Smooth muscle cell of the brain vasculature (primary cell): ENCODE results near the gene CDH6.

ENCODE experiments used
- DNase-seq: peaks from one replicate; pipeline ENCODE4 v3.0.0-alpha.2; 2012; ENCODE audit warnings: low read depth, low spot score

Gene CDH6

DNA sequence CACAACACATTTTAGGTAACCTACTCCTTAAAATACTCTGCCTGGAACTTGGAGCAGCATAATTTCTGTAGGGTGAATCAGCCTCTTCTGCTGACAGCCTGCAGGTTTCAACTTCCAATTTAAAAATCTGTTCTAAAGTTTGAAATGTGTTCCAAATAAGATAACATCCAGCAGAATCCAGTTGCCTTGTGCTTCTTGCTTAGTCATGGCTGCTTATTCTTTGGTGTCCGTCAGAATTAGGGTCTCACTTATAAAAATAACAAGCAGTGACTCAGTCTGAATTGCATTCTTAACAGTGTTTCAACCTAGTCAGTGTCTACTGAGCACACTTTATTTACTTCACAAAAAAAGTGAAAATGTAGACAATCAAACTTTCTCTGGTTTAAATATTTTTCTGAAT lies 3.7 kb downstream of the CDH6 start:
- DNase-seq: no peak

DNA sequence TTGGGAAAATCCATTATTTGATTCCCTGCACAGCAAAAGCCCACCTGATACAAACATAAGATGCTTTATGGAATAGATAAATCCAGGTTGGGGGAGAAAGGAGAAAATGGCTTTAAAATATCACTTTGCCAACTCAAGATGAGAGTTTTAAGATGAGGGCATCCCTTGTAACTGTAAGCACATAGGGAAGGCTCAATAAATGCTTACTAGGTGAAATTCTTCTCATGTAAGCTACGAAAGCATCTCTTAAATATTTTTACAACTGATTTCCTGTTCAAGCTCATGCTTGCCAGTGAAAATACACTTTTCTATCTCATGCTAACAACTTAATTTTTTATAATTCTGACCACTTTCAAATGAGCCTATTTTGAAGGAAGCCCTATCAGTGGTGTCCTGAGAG lies 11.5 kb downstream of the CDH6 start:
- no peak for DNase-seq

DNA sequence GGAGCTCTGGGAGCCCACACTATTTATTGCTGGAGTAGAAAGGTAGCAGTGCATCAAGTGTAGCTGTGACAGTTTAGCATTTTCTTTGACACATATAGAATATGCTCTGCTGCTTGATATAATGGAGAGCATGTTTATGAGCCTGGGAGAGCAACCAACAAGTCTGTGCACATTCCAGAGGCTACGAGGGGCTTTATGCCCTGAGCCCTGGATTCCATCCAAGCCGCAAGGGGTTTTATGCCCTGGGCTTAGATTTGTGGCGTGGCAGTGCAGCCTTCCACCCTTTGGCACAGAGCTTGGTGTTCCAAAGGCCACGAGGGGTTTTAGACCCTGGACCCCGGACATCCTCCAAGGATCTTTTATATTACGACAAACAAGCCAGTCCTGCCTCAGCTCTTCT lies 14.6 kb downstream of the CDH6 start:
- no peak for DNase-seq

DNA sequence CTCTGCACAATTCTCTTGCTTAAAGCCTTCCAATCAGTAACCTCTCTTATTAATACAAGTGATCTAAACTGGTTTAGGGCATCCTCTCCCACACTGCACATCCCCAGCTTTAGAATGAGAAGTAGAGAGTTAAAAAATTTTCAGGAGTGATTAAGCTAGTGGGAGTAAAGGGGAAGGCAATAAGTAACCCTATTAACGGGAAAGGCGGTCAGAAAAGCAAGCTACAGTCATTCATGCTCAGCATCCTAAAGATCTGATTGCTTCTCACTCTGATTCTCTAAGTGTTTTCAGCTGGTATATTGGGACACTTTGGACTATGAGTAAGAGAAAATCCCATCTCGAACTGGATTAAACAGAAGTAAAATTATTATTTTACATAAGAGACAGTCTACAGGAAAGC lies 15.8 kb downstream of the CDH6 start:
- DNase-seq: no peak

DNA sequence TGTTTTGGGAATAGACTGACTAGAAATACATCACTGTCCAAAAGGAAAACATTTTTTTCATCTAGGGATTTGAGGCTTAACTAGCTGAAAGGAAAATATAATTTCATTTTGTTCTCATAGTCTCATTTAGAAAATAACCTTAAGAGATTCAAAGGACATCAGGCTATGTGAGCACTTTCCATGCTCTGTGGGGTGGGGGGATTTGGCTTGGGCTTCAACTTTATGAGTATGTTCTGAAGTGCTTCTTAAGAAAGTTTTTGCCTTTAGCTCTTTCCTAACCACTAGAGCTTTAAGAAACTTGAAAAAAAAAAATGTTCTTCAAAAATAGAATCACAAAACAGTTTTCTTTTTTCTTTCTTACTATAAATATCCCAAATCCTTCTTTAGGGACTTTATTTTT lies 17.6 kb downstream of the CDH6 start:
- DNase-seq: no peak

DNA sequence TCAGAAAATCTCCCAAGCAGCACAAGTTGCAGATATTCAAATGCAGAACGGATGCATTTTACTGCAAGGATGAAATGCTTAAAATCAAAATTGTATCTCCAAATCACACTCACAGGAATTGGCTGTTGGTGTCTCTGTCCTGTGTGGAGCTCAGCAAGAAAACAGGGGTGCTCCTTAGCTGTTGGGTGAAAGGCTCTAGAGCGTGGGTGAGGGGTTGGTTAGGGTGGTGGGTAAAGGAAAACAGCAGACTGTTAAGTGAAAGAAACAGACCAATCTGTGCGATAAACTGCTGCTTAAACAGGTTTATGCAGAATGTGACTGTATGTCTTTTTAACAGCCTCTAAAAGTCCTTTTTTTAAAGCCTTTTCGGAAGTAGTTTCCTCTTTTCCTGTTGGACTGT lies 19.8 kb downstream of the CDH6 start:
- DNase-seq: no peak

DNA sequence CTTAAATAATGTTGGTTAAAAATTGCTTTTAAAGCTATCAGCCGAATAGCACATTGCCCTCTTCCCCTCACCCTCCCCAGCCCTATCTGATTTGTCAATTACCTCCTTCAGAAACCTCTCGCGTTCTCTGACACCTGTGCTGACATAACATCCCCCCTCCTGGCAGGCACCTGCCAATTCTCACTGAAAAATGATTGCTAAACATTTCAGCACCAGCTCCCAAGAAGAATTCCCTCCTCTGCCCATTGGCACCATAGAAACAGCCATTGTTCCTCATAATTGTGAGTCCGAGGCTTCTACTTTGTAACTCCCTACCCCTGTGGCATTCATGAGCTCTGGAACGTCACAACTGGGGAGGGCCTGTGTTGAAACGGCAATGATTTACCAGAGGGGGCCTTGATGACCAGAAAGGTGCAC lies 20.2 kb downstream of the CDH6 start:
- DNase-seq: no peak

DNA sequence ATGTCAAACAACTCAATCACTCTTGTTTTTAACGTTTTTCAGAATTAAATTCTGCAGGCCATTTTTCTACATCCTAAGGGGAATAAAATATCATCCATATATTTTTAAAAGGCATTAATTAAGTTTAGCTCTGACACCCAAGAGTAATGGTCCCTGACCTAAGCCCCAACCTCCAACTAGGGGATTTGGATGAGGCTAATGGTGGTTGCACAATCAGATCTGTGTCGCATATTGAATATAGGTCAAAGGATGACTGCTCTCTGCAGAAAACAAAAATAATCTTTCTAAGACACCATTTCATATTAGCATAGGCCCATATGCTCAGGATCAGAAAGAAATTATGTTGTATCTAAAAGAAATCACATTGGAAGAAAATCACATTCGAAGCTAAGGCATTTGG lies 20.7 kb downstream of the CDH6 start:
- no peak for DNase-seq

DNA sequence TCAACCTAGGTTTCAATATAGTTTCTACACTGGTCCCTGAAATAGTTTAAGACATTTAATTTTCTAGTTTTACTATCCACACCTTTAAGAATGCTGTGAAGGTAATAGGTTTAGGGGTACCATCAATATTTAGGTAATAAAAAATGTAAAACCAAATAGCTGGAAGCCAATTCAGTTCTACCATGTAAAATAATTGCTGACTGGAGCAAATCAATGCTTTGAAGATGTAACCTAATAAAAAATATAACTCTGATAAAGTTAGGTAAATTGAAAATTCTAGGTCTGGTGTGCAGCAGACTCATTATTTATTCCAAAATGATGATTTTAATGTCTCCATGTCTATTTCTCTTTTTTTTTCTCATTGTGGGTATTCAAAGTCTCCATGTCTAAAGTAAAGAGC lies 21.8 kb downstream of the CDH6 start:
- no peak for DNase-seq

DNA sequence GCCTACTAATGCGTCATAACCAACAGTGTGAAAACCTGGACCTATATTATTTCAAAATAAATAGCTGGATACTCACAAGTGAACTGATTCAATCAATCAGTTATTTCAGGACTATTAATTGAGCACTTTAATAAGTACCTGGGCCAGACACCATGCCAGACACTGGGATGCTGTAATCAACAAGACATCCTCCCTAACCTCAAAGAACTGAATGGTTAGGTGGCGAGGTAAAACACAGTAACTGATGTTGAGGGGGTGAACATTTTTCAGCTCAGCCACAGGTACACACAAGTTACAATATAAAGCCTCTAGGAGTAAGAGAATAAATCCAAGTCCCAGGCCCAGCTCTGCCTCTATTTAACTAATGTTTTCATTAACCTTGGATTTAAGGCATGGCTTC lies 24.0 kb downstream of the CDH6 start:
- no peak for DNase-seq

DNA sequence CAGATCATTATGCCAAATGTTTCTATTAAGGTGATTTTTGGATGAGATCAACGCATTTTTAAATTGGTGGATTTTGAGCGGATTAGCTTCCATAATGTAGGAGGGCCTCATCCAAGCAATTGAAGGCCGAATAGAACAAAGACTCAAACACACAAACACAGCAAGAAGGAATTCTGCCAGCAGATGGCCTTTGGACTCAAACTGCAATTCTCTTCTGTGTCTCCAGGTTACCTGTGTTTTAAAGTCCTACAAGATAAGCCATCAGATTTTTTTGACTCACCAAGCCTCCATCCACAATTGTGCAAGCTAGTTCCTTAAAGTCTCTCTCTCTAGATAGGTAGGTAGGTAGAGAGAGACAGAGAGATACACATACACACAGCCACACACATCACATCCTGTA lies 25.5 kb downstream of the CDH6 start:
- DNase-seq: no peak

DNA sequence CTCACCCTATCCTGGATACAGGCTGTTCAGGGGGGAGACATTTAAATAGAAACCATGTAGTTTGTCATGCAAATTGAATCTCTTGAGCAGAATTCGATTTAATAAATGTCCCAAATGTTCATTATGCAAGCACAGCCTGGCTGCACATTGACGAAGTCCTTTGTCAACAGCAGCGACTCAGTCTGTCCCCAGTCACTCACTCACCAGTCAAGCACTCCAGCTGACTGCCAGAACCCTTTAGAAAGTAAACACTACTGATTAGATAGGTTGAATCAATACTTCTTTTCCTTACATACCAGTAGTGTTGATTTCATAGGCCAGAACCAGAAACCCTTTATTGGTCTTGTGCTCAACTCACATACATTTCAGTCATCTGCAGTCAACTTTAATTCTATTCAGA lies 27.5 kb downstream of the CDH6 start:
- DNase-seq: no peak

DNA sequence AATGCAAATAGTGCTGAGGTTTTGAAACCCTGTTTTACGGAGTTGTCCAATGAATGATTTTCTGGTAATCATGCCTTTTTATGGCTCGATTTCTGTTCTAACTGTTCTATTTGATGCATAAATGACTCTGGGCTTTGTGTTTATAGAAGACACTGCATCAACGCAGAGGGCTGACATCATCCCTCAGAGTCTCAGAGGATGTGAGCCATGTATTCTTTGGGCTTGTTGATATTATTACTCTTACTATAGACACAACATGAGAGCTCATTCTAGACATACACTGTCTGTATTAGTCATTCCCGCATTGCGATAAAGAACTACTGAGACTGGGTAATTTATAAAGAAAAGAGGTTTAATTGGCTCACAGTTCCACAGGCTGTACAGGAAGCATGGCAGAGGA lies 31.6 kb downstream of the CDH6 start:
- DNase-seq: peak; percentile 21

DNA sequence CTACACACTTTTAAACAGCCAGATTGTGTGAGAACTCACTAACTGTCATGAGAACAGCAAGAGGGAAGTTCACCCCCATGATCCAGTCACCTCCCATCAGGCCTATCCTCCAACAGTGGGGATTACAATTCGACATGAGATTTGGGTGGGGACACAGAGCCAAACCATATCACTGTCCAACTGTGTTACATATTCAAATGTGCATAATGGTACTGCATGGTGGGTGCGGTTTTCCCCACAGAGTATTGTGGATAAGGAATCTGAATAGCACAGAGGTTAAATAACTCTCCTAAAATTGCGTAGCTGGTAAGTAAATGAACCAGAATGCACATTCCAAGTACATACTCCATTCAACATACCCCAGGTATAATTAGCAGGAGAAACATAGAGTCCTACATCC lies 32.1 kb downstream of the CDH6 start:
- DNase-seq: no peak

DNA sequence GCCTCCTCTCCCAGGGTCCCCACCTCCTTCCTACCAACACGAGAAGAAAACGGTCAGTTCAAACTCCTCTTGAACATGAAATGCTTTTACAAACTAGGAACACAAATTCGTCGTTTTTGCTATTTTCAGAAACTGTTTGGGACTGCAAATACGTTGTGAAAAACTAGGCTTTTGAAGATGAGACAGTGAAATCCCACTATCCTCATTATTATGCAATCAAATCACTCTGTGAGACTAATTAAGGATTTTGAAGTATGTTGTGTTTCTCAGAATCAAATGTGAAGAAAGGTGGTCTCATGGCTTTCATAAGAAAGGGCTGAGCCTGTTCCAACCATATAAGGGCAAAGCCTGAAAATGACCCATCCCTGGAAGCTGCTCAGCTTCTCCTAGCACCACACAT lies 33.2 kb downstream of the CDH6 start:
- DNase-seq: no peak

DNA sequence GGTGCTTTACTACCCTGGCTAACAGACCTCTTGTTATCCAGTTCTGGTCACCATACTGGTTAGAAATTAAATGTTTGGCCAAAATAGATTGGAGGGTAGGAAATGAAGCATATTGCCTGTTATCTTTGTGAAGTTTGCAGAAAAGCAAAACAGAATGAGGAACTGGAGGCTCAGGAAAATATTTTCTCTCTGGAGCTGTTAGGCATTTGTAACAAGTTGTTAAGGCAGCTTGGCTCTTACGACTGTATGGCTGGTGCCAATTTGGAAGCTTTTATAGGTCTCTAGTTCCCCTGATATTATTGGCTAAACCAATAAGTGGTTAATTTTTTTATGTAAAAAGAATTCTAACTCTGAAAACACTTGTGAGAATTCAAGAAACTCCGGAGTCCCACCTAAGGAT lies 35.8 kb downstream of the CDH6 start:
- no peak for DNase-seq

DNA sequence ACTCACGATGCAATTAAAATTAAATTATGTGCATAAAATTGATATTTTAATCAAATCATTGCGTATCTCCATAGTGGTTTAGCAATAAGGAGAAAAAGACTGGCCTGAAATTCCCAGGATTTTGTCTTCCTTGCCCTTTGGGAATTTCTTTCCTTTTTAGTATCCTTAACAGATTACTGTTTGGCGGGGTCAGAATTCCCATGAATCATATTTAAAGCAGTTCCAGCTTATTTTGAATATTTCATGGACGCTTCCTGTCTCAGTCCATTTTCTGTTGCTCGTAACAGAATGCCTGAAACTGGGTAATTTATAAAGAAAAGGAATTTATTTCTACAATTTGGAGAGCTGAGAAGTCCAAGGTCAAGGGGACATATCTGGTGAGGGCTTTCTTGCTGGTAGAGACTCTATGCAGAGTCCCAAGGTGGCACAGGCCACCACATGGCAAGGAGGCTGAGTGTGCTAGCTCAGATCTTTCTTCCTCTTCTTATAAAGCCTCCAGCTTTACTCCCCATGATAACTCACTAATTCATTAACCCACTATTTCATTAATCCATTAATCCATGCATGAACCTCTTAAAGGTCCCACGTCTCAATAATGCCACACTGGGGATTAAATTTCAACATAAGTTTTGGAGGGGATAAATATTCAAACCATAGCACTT lies 37.8 kb downstream of the CDH6 start:
- no peak for DNase-seq

DNA sequence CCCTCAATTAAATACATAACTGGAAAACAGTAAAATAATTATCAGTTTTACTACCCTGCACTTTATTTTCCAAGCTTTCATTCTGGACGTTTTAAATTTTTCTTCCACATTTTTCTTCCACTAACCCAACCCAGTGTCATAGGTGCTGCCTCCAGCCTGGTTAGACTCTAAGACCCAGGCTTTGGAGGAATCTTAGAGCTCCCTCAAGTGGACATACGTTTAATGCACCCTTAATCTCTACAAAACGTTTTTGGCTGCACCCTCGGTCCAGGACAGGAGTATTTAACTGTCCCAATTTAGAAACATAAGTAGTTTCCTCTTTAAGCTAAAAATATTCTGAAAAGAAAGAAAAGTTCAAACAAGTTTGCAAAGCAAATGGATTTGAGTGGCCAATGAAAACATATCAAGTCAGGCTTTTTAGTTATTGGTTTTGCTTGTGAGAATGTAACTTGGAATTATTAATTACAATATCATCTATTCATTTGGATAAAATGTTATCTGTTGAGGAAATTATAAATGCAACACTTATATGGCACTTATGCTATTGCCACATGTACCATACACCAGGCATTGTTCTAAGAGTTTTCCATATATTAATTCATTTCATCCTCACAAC lies 38.9 kb downstream of the CDH6 start:
- peak; percentile 50 for DNase-seq

DNA sequence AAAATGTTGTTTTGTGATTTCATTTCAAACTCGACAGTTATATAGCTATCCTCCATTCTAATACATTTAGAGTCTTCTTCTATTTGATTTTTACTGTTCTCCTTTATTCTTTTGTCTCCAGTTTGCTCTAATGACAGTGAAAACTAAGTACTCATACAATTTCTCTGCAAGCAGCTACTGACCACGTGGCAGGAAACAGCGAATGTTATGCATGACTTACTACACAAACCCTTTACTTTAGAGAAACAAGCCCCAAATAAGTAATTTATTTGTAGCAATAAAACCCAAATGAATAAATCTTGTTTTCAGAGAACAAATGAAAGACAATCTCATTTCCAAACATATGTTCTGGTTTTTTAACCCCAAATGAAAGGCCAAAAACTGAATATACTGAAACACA lies 41.9 kb downstream of the CDH6 start:
- no peak for DNase-seq

DNA sequence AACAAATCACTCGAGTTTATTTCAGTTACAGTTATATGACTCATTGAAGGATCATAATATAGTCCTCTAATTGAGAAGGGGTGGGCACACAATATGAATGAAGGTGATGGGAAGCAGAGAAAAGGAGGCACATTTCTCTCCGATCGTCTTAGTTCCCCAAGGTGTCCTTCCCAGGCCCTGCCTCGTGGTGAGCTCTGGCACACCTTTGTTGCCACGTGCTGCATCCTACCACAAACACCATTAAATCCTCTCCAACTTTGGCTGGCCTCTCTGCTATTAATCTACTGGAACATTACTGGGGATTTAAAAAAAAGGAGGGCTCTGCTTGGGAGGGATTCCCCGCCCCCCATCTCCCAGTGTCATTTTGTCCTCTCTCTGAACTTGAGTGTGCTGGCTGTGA lies 42.9 kb downstream of the CDH6 start:
- no peak for DNase-seq

DNA sequence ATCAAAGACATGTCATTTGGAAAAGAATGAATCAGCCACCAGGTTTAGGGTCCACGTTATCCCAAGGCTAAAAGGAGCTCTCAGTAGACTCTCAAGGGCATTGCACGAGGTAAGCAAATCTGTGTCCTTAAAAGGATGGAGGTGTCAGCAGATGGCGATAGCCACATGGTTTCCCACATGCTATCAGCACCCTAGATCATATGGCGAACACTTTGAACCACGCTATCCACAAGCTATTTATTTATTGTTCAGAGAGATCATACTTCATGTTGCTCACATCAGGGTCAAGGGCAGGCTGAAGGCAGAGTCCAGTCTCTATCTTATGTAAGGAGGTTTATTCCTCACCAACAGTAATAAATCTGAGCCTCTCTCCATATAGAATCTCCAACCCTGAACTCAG lies 43.7 kb downstream of the CDH6 start:
- DNase-seq: no peak

DNA sequence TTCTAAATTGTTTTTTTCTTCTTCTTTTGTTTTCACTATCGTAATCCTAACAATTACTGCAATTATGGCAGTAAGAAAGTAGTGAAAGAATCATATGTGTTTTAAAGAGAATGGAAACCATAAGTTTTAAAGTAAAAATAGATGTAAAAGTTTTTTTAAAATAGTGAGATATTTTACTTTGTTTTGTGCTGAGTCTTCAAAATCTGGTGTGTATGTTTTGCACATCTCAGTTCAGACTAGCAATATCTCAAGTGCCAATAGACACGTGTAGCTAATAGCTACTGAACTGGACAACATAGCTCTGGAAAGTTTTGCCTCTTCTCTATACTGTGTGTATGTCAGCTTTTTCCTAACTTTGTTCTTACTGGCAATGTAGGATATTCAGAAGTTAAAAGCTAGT lies 45.0 kb downstream of the CDH6 start:
- no peak for DNase-seq

DNA sequence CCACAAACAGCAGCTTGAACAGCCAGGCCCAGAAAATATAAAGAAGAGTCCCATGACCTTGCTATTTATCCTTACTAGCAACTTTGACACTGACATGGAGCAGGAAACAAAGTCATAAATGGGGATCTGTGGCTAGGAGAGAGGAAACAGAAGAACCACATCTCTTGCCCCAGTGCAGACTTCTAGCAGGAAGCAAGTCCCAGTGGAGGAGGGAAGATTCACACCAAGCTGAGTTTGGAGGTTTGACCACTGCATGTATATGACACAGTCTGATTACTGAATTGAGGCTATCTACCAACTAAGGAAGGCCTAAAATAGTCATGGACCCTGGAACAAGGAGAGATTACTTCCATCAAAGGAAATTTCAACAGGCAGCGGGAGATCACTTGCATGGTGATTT lies 51.4 kb downstream of the CDH6 start:
- DNase-seq: no peak

DNA sequence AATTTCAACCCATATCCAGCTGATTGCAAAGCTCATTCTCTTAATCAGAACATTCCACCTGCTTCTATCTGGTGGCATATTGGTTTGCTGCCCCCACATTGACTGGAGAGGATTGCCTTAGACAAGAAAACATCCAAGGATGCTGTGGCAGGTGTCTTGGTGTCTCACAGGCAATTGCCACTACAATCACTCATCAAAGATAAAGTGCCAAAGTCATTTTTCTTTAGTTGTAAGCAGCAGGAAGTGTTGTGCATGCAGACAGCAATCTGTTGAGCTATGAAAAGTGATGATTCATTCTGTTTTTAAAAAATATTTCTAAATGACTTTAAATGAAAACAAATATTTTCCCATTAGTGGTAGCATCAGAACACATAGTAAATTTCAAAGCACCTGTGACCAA lies 53.9 kb downstream of the CDH6 start:
- no peak for DNase-seq
